ENCODE measurements around the gene ADAM29.

DNA sequence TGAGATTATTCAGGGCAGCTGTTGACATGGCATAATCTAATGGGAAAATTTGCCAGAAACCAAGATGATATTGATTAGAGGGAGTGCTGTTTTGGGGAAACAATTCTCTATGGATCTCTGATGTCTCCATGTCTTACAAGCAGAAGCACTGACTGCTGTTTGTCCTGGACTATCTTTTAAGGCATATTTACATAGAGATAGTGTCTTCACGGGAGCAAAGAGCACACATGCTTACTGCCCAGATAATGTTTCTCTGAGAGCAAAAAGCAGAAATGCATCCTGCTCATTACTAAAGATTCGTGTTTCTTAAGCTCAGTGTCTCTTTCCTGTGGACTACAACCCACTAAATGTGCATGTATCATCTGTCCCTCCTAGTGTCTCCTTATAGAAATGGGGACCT, 47.8 kb upstream of the ADAM29 start:
- TF ChIP-seq, protein P1, sequence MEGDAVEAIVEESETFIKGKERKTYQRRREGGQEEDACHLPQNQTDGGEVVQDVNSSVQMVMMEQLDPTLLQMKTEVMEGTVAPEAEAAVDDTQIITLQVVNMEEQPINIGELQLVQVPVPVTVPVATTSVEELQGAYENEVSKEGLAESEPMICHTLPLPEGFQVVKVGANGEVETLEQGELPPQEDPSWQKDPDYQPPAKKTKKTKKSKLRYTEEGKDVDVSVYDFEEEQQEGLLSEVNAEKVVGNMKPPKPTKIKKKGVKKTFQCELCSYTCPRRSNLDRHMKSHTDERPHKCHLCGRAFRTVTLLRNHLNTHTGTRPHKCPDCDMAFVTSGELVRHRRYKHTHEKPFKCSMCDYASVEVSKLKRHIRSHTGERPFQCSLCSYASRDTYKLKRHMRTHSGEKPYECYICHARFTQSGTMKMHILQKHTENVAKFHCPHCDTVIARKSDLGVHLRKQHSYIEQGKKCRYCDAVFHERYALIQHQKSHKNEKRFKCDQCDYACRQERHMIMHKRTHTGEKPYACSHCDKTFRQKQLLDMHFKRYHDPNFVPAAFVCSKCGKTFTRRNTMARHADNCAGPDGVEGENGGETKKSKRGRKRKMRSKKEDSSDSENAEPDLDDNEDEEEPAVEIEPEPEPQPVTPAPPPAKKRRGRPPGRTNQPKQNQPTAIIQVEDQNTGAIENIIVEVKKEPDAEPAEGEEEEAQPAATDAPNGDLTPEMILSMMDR (IDR thresholded peaks at IDR 0.05 in 4 of 5, conservative IDR thresholded peaks at IDR 0.05 in 1 of 5), result no peak
- no peak for TF ChIP-seq POLR2A (IDR thresholded peaks at IDR 0.05)

Data from gastrocnemius medialis (tissue), 4 donors.